ENCODE measurements around the gene CKAP5.

CKAP5 gene

GRCh38 chr11:46766656-46767055 lies 79.4 kb downstream of the CKAP5 start:
- no peak for DNase-seq (ENCODE audit: low spot score)

GRCh38 chr11:46762248-46762647 lies 83.8 kb downstream of the CKAP5 start:
- DNase-seq (ENCODE audit: low spot score): no peak

GRCh38 chr11:46761807-46762206 lies 84.3 kb downstream of the CKAP5 start:
- DNase-seq (ENCODE audit: low spot score): no peak

GRCh38 chr11:46760429-46761128 lies 85.5 kb downstream of the CKAP5 start:
- DNase-seq (ENCODE audit: low spot score): no peak

GRCh38 chr11:46759196-46759595 lies 86.9 kb downstream of the CKAP5 start:
- no peak for DNase-seq (ENCODE audit: low spot score)

GRCh38 chr11:46755962-46756361 lies 90.1 kb downstream of the CKAP5 start:
- DNase-seq (ENCODE audit: low spot score): no peak

- DNase-seq (ENCODE audit: low spot score): no peak
Measured at GRCh38 chr11:46747150-46747549, 98.9 kb downstream of the CKAP5 start.

- DNase-seq (ENCODE audit: low spot score): no peak
Measured at GRCh38 chr11:46745995-46746394, 100.1 kb downstream of the CKAP5 start.

- DNase-seq (ENCODE audit: low spot score): no peak
Measured at GRCh38 chr11:46745328-46745727, 100.8 kb downstream of the CKAP5 start.

GRCh38 chr11:46743693-46744339 lies 102.3 kb downstream of the CKAP5 start:
- DNase-seq (ENCODE audit: low spot score): no peak

GRCh38 chr11:46743043-46743442 lies 103.0 kb downstream of the CKAP5 start:
- no peak for DNase-seq (ENCODE audit: low spot score)

GRCh38 chr11:46741600-46742484 lies 104.2 kb downstream of the CKAP5 start:
- no peak for DNase-seq (ENCODE audit: low spot score)

GRCh38 chr11:46738887-46739286 lies 107.2 kb downstream of the CKAP5 start:
- DNase-seq (ENCODE audit: low spot score): no peak

GRCh38 chr11:46737699-46738098 lies 108.4 kb downstream of the CKAP5 start:
- DNase-seq (ENCODE audit: low spot score): no peak

- DNase-seq (ENCODE audit: low spot score): no peak
Measured at GRCh38 chr11:46736615-46737014, 109.5 kb downstream of the CKAP5 start.

GRCh38 chr11:46736146-46736545 lies 109.9 kb downstream of the CKAP5 start:
- DNase-seq (ENCODE audit: low spot score): no peak

GRCh38 chr11:46733234-46733633 lies 112.8 kb downstream of the CKAP5 start:
- no peak for DNase-seq (ENCODE audit: low spot score)

- no peak for DNase-seq (ENCODE audit: low spot score)
Measured at GRCh38 chr11:46731545-46731944, 114.5 kb downstream of the CKAP5 start.

GRCh38 chr11:46729110-46730027 lies 116.7 kb downstream of the CKAP5 start:
- no peak for DNase-seq (ENCODE audit: low spot score)

GRCh38 chr11:46728659-46729040 lies 117.4 kb downstream of the CKAP5 start:
- no peak for DNase-seq (ENCODE audit: low spot score)

GRCh38 chr11:46727952-46728658 lies 118.0 kb downstream of the CKAP5 start:
- DNase-seq (ENCODE audit: low spot score): no peak

Measured in NAMALWA (cell line).